ENCODE measurements around the gene CLPTM1. TPM values are rescaled to one million over a fixed set of nuclear protein-coding genes. Genes with fewer than 3 reads are reported as not detected.

Gene CLPTM1
- polyA plus RNA-seq, 1 of the 3 experiments (the other 2 are of a cell fraction) = 86.5 TPM

GRCh38 chr19:45023048-45023447, 67.9 kb downstream of the CLPTM1 start (continued):
- TF ChIP-seq, protein P1, sequence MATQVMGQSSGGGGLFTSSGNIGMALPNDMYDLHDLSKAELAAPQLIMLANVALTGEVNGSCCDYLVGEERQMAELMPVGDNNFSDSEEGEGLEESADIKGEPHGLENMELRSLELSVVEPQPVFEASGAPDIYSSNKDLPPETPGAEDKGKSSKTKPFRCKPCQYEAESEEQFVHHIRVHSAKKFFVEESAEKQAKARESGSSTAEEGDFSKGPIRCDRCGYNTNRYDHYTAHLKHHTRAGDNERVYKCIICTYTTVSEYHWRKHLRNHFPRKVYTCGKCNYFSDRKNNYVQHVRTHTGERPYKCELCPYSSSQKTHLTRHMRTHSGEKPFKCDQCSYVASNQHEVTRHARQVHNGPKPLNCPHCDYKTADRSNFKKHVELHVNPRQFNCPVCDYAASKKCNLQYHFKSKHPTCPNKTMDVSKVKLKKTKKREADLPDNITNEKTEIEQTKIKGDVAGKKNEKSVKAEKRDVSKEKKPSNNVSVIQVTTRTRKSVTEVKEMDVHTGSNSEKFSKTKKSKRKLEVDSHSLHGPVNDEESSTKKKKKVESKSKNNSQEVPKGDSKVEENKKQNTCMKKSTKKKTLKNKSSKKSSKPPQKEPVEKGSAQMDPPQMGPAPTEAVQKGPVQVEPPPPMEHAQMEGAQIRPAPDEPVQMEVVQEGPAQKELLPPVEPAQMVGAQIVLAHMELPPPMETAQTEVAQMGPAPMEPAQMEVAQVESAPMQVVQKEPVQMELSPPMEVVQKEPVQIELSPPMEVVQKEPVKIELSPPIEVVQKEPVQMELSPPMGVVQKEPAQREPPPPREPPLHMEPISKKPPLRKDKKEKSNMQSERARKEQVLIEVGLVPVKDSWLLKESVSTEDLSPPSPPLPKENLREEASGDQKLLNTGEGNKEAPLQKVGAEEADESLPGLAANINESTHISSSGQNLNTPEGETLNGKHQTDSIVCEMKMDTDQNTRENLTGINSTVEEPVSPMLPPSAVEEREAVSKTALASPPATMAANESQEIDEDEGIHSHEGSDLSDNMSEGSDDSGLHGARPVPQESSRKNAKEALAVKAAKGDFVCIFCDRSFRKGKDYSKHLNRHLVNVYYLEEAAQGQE (IDR thresholded peaks at IDR 0.05; ENCODE audit: low read depth, low read length) = no peak

GRCh38 chr19:45025264-45025663, 70.1 kb downstream of the CLPTM1 start:
- no peaks in the 10 kb centered on the region for H3F3A ChIP-seq (replicated peaks; ENCODE audit: insufficient read depth)
- H3K36me3 ChIP-seq (replicated peaks in 1 of 2; ENCODE audit: control insufficient read depth in 1 of 2, insufficient read depth in 2 of 2, low read length in 1 of 2) = peaks cover 0 to 7% of the 10 kb centered on the region in 2 experiments
- CTCF ChIA-PET = no interaction called here
- H3K4me3 ChIP-seq (ENCODE audit: low read depth in 2 of 2, low read length in 1 of 2) = no peak overlapping the region
- H3K9me2 ChIP-seq = no peaks in the 10 kb centered on the region
- H3K27me3 ChIP-seq (ENCODE audit: insufficient read depth) = no peaks in the 10 kb centered on the region
- no peak for DNase-seq
- no peaks in the 10 kb centered on the region for H3K79me2 ChIP-seq (ENCODE audit: insufficient read depth)
- H2AFZ ChIP-seq (ENCODE audit: low read depth) = no peak overlapping the region
- H3K4me1 ChIP-seq (ENCODE audit: control insufficient read depth in 1 of 2, insufficient read depth in 2 of 2, low read depth in 1 of 2, low read length in 1 of 2) = no peaks in the 10 kb centered on the region
- POLR2A ChIA-PET = no interaction called here
- H3K4me2 ChIP-seq = no peak overlapping the region
- no peaks in the 10 kb centered on the region for H3K9me3 ChIP-seq
- H4K20me1 ChIP-seq (ENCODE audit: insufficient read depth) = no peaks in the 10 kb centered on the region
- no peak for TF ChIP-seq GATA2 (CRISPR knock-in tag; IDR thresholded peaks at IDR 0.05)
- no peak for TF ChIP-seq NFIC (IDR thresholded peaks at IDR 0.05; ENCODE audit: borderline replicate concordance)
- no peak for TF ChIP-seq MEF2A (IDR thresholded peaks at IDR 0.05; ENCODE audit: borderline replicate concordance, low read depth)
- no peak for TF ChIP-seq FOSL2 (IDR thresholded peaks at IDR 0.05; ENCODE audit: borderline replicate concordance, low read depth)
- no peak for TF ChIP-seq CHD2 (IDR thresholded peaks at IDR 0.05; ENCODE audit: low read length, partially characterized antibody)
- no peak for TF ChIP-seq RCOR1 (IDR thresholded peaks at IDR 0.05; ENCODE audit: low read length)
- TF ChIP-seq NRF1 (IDR thresholded peaks at IDR 0.05; ENCODE audit: low read depth, low read length) = no peak
- TF ChIP-seq RXRA (IDR thresholded peaks at IDR 0.05; ENCODE audit: borderline replicate concordance, low read depth) = no peak
- no peak for TF ChIP-seq RAD21 (IDR thresholded peaks at IDR 0.05; ENCODE audit: low read length)
- TF ChIP-seq TEAD4 (IDR thresholded peaks at IDR 0.05; ENCODE audit: borderline replicate concordance, insufficient read depth) = no peak
- TF ChIP-seq USF1 (IDR thresholded peaks at IDR 0.05; ENCODE audit: borderline replicate concordance, low read depth) = no peak
- TF ChIP-seq GABPA (IDR thresholded peaks at IDR 0.05; ENCODE audit: low read depth) = no peak
- TF ChIP-seq, protein P2, sequence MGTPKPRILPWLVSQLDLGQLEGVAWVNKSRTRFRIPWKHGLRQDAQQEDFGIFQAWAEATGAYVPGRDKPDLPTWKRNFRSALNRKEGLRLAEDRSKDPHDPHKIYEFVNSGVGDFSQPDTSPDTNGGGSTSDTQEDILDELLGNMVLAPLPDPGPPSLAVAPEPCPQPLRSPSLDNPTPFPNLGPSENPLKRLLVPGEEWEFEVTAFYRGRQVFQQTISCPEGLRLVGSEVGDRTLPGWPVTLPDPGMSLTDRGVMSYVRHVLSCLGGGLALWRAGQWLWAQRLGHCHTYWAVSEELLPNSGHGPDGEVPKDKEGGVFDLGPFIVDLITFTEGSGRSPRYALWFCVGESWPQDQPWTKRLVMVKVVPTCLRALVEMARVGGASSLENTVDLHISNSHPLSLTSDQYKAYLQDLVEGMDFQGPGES (IDR thresholded peaks at IDR 0.05; ENCODE audit: low read depth, low read length) = no peak
- no peak for TF ChIP-seq ELF1 (IDR thresholded peaks at IDR 0.05)
- no peak for TF ChIP-seq MXI1 (IDR thresholded peaks at IDR 0.05; ENCODE audit: low read depth, low read length)
- no peak for TF ChIP-seq RFX5 (IDR thresholded peaks at IDR 0.05; ENCODE audit: low read length)
- TF ChIP-seq, protein P3, sequence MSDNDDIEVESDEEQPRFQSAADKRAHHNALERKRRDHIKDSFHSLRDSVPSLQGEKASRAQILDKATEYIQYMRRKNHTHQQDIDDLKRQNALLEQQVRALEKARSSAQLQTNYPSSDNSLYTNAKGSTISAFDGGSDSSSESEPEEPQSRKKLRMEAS (IDR thresholded peaks at IDR 0.05; ENCODE audit: low read depth) = no peak
- TF ChIP-seq POLR2AphosphoS5 (IDR thresholded peaks at IDR 0.05; ENCODE audit: low read depth, low read length) = no peak
- TF ChIP-seq, protein P4, sequence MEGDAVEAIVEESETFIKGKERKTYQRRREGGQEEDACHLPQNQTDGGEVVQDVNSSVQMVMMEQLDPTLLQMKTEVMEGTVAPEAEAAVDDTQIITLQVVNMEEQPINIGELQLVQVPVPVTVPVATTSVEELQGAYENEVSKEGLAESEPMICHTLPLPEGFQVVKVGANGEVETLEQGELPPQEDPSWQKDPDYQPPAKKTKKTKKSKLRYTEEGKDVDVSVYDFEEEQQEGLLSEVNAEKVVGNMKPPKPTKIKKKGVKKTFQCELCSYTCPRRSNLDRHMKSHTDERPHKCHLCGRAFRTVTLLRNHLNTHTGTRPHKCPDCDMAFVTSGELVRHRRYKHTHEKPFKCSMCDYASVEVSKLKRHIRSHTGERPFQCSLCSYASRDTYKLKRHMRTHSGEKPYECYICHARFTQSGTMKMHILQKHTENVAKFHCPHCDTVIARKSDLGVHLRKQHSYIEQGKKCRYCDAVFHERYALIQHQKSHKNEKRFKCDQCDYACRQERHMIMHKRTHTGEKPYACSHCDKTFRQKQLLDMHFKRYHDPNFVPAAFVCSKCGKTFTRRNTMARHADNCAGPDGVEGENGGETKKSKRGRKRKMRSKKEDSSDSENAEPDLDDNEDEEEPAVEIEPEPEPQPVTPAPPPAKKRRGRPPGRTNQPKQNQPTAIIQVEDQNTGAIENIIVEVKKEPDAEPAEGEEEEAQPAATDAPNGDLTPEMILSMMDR (IDR thresholded peaks at IDR 0.05) = no peak
- no peak for TF ChIP-seq TCF12 (IDR thresholded peaks at IDR 0.05)
- WGBS (ENCODE audit: low lambda C conversion rate) = 83% methylated on average over 8 of the region's 9 CpGs
- no peak overlapping the region for H3K27ac ChIP-seq (ENCODE audit: low read depth in 2 of 2, low read length in 1 of 2)
- H3K9ac ChIP-seq = no peak overlapping the region

Data from SK-N-SH (cell line).